ENCODE data around the gene MRPL28.
"Not testable (repeated sequence)": the region's sequence is repeated elsewhere in the genome, so short reads cannot be mapped to it uniquely, and the experiment has no call there.

Gene MRPL28
- total RNA-seq, result 8.4 to 20.3 reads per million in 2 donors

DNA sequence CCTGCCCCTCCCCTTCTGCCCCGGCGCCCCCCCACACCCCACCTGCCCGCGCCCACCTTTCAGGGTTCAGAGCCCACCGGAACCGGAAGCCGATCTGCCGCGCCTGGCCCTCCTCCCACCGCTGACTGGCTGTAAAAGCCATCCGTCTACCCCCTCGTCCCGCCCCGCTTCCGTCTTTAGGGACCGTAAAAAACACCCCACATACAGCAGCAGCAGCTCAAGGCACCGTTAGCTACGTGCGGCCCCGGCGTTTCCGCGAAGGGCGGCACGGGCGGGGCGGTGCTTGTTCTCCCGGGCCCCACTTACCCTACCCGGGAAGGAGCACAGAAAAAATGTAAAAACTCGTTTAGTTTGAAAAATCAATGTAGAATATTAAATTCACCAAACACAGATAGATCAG, at the start of gene MRPL28:
Gene MRPL28, minus strand, starts transcription at position 96 of the 400 bp plus-strand sequence. CDS start 320 bp downstream, outside the sequence.
- peak; percentile 79 to 98 (median 88) for DNase-seq

DNA sequence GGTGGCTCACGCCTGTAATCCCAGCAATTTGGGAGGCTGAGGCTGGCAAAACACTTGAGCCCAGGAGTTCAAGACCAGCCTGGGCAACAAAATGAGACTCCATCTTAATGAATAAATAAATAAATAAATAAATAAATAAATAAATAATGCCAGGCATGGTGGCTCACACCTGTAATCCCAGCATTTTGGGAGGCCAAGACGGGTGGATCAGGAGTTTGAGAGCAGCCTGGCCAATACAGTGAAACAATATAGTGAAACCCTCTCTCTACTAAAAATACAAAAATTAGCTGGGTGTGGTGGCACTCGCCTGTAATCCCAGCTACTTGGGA, 44.8 kb upstream of the MRPL28 start:
- not testable (repeated sequence) for DNase-seq

DNA sequence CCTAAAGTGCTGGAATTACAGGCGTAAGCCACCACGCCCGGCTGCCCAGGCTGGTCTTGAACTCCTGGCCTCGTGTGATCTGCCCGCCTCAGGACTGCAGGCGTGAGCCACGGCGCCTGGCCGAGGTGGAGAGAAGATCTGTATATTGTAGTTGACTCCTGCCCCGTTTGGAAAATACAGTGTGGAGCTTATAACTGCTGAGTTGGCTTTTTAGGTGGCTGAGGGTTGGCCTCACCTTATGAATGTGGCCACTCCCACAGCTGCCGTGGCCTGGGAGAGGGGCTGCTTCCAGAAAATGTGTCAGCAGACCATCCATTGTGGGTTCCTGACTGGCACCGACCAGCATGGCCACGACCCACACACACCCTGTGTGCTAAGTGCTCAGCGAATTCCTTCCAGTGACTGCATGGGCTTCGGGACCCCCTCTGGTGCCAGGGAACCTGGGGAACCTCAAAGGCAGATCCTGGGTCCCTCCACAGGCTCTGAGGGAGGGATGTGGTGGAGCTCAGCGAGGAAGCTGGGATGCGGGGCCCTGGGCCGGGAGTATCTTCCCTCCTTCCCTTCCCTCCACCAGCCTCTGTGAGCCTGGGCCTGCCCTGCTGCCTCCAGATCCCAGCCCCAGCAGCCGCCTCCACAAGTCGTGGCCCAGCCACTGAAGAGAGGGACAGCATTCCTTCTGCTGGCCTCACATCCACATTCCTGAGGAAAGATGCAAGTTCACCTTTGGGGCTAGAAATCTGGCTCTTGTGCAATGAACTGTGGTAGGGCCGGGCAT, 44.2 kb upstream of the MRPL28 start:
- DNase-seq, result no peak

DNA sequence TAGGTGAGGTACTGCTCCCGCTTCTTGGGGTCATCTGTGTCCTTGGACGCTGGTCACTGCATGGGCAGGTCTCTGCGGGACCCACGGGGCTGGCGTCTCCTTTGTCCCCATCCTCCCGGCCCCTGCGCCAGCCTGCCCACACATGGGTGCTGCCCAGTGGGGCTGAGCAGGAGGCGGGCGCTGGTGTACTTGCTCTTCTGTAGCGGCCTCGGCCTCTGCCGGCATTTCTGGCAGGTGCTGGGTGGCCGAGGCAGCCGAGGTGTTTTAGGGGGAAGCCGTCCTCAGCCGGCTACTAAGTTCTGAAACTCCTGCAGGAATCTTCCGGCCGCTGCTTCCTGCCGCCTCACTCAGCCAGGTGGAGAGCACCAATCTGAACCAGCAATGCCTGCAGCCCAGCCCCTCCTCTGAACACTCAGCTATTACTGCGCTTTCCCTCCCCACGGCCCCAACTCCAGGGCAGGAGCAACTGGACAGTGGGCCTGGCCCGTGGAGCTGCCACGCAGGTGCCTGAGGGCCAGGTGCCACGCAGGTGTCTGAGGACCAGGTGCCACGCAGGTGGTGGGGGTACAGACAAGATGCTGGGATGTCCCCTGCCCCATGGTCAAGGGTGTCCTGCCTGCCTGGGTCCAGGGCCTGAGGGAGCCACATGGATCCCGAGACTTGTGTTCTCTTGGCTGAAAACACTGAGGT, 41.4 kb upstream of the MRPL28 start:
- DNase-seq, result no peak

DNA sequence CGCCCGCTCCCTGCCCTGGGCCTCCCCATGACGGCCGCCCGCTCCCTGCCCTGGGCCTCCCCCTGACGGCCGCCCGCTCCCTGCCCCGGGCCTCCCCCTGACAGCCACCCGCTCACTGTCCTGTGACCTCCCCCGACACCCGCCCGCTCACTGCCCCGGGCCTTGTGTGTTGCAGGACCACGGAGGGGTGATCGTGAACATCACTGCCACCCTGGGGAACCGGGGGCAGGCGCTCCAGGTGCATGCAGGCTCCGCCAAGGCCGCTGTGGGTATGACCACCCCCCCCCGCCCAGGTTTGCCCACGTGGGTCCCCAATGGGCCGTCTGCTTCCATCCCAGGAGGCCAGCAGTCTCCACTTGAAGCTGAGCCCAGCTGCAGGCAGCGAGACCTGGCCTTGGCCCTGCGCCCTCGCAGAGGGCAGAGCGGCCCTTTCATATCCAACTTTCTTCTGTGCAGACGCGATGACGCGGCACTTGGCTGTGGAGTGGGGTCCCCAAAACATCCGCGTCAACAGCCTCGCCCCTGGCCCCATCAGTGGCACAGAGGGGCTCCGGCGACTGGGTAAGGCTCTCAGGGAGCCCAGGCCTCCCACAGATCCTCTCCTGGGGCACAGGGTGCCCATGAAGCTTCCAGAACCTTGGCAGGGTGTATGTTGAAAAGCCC, 40.3 kb upstream of the MRPL28 start:
- no peak for DNase-seq

DNA sequence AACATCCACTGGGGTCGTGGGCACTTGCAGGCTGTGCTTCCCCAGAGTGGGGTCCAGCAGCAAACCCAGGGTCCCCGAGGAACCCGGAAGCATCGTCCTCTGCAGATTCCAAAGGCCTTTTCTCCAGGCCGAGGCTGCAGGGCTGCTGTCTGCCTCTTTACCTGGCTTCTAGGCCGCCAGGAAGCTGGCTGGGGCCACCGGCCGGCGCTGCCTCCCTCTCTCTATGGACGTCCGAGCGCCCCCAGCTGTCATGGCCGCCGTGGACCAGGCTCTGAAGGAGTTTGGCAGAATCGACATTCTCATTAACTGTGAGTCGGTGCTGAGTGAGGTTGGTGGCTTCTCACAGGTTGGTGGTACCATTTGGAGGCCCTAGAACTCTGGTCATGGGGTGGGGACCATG, 36.9 kb upstream of the MRPL28 start:
- no peak for DNase-seq

DNA sequence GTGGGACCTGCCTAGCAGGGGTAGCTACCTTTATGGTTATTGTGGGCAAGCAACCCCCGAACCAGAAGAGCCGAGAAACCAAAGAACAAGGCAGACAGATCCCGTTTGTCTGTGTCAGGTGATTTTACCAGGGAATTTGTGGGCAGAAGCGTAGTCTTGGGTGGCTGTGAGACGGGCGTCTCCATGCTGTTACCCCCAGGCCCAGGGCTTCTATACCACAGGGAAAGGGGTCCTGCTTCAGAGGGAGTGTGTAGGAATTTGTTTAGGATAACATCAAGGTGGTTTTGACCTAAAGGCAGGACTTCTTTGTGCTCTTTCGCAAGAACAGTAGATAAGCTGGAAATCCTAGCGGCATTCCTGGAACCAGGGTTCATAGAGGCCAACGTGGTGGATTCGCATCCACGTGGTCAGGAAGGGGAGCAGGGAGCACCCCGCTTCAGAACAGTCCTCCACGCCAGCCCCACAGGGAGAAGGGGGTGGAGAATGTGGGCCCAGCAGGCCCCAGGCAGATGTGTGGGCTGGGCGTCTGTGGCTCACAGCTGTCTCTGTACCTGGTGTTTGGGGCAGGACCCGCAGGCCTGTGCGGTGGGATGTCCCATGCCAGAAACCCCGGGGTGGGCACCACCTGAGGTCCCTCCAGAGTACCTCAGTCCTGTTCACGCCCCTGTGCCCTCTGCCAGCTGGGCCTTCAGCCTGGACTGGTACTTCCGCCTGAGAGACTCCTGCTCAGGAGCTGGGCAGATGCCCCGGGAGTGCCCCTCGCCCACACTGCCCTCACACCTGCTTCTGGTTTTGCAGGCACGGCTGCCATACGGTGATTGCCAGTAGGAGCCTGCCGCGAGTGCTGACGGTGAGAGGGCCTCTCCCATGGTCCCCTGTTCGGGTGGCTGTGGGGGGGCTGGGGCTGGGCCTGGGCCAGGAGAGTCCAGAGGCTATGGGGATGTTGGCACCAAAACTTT, 35.5 kb upstream of the MRPL28 start:
- DNase-seq, result no peak

DNA sequence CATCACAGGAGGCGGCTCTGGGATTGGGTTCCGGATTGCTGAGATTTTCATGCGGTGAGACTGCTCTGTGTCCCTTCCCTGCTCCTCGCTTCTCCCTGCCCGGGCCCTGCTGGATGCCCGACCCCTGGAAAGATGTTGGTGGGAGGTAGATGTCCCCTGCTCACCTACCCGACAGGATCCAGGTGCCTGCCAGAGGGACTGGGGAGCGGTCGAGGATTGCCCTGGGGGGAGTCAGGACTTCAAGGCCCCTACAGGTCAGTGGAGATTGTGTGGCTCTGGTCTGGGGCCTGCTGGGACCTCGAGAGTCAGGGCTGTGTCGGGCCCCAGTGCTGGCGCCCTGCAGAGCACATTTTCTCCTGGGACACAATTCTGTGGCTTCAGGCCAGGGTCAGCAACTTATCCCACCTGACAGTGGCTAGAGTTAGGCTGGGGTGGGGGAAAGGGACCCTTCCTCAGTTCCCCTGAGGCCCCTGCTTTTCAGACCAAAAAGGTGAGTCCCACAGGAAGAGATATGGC, 34.7 kb upstream of the MRPL28 start:
- DNase-seq, result no peak

DNA sequence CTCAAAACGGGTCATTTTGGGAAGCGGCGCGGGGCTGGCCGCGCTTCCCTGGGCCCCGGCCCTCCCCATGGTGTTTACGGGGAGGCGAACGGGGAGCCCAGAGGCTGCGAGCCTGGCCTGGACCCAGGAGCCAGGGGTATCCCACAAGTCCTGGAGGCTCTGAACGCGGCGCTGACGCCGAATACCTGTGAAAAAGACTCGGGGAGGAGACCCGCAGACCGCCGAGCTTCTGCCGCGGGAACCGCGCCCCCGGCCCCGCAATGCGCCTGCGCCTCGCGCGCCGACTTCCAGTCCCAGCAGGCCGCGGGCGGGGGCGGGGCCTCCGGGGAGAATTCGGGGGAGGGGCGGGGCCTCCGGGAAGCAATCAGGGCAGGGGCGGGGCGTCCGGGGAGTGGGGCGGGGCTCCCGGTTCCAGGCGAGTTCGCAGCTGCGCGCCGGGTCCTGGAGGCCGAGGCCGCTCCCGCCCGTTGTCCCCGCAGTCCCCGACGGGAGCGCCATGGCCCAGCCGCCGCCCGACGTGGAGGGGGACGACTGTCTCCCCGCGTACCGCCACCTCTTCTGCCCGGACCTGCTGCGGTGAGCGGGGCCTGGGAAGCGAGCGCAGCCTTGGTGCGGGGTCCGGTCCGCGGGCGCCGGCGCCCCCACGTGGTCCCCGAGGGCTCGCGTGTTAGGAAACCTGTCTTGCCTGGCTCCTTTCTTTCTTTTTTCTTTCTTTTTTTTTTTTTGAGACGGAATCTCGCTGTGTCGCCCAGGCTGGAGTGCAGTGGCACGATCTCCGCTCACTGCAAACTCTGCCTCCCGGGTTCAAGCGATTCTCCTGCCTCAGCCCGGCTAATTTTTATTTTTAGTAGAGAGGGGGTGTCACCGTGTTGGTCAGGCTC, 31.4 kb upstream of the MRPL28 start, which contains the start of gene DECR2:
Gene DECR2, plus strand, starts transcription at position 418 of the 881 bp plus-strand sequence. Its CDS starts 79 bp downstream, at position 497.
- peak; percentile 91 to 100 (median 97) for DNase-seq

DNA sequence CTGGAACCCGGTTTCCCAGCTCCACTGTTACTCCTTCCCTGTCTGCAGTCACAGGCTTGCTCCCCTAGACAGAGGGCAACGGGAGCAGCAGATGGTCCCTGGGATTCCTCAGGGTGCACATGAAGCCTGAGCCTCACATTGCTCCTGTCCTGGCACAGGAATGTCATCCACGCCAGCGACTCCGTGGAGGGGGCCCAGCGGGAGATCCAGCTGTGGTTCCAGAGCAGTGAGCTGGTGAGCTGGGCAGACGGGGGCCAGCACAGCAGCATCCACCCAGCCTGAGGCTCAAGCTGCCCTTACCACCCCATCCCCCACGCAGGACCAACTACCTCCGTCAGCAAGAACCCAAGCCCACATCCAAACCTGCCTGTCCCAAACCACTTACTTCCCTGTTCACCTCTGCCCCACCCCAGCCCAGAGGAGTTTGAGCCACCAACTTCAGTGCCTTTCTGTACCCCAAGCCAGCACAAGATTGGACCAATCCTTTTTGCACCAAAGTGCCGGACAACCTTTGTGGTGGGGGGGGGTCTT, 29.8 kb upstream of the MRPL28 start:
- no peak for DNase-seq

DNA sequence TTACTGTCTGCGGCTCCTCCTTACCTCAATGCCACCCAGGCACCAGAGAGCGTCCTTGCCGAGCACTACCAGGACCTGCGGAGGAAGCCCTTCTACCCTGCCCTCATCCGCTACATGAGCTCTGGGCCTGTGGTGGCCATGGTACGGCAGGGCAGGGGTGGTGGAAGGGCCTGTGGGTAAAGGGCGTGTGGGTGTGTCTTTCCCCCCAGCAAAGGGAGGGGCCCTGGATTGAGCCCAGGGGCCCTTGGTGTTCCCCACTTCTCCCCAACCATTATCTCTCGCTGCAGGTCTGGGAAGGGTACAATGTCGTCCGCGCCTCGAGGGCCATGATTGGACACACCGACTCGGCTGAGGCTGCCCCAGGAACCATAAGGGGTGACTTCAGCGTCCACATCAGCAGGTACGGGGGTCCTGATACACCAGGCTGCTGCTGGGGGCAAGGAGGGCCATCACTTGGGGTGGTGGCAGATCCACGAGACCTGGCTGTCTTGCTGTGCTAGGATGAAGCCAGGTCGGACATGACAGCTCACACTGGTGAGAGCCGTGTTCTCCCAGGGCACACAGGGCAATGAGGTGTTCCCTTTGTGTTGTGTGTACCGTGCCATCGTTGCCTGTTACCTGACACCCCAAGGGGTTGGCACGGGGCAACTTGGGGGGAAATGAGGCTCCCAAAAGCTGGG, 29.1 kb upstream of the MRPL28 start:
- DNase-seq, result no peak

DNA sequence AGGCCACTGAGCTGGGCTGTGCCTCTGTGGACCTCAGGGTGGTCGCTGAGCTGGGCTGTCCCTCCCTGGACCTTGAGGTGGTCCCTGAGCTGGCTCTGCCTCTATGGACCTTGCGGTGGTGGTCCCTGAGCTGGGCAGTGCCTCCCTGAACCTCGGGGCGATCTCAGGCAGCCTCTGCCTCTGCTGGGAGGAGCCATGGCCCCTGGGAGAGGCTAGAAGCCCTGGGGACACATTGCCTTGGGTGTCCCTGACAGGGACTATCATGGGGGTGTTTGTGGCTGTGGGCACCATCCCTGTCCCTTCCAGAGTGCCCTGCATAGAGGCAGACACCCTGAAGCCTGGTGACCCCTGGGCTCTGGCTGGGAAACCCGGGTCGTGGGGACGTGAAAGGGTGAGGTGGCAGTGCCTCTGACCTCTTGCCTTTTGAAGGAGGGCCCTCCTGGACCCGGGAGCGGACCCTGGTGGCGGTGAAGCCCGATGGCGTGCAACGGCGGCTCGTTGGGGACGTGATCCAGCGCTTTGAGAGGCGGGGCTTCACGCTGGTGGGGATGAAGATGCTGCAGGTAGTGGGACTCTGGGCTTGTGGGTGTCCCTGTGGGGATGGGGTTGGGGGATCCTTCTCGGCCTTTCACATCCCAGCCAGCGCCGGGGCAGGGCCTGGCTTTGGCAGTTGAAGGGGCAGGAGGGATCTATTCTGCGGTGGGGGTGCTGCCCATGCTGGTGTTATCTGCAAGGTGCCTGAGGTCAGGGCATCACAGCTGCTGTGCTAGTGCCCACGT, 28.4 kb upstream of the MRPL28 start:
- no peak for DNase-seq

DNA sequence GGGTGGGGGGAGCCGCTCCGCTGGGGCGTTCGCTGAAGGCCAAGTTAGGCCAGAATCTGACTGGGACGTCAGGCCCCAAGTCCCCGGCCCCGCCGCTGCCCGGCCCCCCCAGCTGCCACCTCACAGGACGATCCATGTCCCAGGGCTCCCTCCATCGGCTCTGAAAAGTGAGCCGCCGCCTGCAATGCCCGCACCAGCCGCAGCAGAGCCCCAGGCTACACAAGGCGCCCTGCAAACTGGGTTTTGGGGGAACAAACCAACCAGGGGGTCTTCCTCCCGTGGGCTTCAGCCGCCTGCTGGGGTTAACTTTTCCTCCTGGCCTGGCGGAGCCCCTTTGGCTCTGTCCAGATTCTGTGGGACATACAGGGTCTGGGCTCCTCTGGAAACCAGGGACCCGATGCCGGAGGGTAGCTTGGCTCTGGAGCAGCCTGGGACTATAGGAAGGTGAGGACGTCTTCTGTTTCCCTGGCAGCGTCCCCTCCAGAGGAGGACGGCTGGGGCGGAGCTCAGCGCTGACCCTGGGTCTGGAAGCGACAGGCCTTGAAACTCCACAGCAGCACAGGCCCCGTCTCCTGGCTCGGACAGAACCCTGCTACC, 27.5 kb upstream of the MRPL28 start:
- DNase-seq, result peak in 1 of 5 experiments; percentile 39

DNA sequence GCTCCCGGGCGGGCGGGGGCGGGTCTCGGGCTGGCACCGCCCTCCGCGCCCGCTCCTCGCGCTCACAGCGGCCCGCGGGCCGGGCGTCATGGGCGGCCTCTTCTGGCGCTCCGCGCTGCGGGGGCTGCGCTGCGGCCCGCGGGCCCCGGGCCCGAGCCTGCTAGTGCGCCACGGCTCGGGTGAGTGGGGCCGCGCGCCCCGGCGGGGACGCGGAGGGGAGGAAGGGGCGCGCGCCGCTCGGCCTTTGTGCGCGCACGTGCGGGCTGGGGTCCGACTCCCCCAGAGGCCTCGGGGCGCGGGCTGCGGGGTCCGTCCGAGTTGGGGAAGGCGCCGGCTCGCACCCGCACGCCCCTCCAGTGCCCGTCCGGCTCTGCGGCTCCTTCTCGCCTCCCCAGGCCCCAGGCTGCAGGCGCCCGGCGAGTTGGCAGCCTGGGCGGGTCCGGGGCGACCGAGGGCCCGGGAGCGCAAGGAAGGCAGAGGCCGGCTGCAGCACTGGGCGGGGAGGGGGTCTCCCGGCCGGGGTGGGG, 26.9 kb upstream of the MRPL28 start, which contains the start of gene NME4:
Gene NME4, plus strand, starts transcription at position 65 of the 527 bp plus-strand sequence. Its CDS starts 24 bp downstream, at position 89.
- peak in 1 of 5 experiments; percentile 37 for DNase-seq

DNA sequence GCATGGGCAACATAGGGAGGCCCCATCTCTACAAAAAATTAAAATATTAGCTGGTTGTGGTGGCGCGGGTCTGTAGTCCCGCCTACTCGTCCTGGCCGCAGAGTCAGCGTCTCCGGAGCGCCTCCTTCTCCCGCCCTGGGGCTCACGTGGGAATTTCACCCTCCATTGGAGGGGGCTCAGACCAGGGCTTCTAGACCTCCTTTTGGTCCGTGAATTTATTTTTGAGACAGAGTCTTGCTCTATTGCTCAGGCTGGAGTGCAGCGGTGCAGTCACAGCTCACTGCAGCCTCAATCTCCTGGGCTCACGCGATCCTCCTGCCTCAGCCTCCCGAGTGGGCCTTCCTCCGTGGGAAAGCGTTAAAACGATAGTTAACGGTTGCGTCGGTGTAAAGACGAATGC, 26.3 kb upstream of the MRPL28 start:
- DNase-seq, result no peak

DNA sequence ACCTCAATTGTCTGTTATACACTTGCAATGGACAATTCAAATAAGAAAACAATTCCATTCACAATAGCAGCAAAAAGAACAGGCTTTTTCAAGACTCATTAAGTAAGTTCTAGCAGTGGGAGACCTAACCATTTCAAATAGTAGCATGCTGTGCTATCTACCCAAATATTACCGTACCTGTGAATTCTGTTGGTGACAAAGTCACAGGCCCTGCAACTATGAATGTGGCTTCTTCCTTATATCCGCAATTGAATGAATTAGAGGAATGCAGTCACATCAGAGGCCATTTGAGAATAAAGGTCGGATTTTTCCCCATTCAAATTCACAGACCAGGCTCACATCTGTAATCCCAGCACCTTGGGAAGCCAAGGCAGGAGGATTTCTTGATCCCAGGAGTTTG, 25.9 kb upstream of the MRPL28 start:
- no peak for DNase-seq

DNA sequence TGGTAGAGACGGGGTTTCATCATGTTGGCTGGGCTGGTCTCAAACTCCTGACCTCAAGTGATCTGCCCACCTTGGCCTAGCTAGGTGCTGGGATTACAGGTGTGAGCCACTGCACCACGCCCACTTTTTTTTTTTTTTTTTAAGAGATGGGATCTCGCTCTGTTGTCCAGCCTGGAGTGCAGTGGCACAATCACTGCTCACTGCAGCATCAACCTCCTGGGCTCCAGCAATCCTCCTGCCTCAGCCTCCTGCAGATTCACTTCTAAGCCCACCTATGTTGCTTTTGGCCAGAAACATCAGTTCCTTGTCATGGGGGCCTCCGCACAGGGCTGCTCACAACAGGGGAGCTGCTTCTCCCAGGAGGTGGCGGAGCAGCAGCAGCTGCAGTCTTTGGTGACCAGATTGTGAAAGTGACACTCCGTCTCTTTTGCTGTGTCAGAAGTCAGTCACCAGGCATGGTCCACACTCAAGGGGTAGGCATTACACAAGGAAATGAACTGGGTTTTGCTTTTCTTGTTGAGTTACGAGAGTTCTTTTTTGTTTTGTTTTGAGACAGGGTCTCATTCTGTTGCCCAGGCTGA, 22.2 kb upstream of the MRPL28 start:
- no peak for DNase-seq

DNA sequence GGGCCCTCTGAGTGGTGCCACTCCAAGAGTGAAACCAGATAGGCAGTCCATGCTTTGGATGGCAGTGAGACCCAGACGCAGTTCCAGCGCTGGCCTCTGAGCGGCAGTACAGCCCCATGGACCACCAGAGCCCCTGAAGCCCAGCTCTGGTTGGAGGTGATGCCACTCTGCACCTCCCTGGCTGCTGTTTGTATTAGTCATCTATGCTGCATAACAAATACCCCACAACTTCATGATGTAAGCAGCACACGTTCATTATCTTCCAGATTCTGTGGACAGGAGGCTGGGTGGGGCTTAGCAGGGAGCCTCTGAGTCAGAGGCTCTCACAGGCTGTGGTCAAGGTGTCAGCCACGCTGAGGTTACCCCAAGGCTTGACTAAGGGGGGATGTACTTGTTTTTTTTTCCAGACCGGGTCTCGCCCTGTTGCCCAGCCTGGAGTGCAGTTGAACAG, 21.6 kb upstream of the MRPL28 start:
- DNase-seq, result peak in 4 of 5 experiments; percentile 55 to 82 (median 70)

Data from T-helper 2 cell (primary cell).